OCI-LY3 (cell line): Measurements from ENCODE around the gene MATCAP1.

Source experiments
- EZH2phosphoT487 ChIP-seq: fragments of 200-600 bp; shearing (Covaris generic); IDR thresholded peaks from 2 replicates; pipeline ENCODE4 v1.6.1; 2018; ENCODE audit warnings: antibody characterized with exemption, mixed run types, low read depth
- TF ChIP-seq, protein P1 (sequence below): fragments of 200-600, 300-600 bp; sonication (generic); IDR thresholded peaks from 2 replicates; pipeline ENCODE4 v1.5.1; 2014; ENCODE audit warnings: antibody characterized with exemption, low read length, low read depth

DNA sequence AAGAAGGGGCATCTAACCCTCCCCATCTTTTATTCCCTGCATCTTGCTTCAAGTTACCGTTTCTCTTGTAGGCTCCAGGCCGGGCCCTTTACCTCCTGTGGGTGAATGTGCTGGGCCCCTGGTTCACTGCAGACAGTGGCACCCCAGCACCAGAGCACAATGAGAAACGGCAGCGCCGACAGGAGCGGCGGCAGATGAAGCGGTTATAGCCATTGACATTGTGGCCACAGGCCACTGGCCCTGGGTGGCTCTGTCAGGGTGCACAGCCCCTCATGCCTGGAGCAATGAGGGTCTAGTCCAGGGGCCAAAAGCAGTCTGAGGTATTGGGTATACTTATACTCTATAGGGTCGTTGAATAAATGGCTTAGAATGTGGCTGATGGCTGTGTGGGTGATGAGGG lies 45.1 kb upstream of the MATCAP1 start:
- TF ChIP-seq, protein P1, sequence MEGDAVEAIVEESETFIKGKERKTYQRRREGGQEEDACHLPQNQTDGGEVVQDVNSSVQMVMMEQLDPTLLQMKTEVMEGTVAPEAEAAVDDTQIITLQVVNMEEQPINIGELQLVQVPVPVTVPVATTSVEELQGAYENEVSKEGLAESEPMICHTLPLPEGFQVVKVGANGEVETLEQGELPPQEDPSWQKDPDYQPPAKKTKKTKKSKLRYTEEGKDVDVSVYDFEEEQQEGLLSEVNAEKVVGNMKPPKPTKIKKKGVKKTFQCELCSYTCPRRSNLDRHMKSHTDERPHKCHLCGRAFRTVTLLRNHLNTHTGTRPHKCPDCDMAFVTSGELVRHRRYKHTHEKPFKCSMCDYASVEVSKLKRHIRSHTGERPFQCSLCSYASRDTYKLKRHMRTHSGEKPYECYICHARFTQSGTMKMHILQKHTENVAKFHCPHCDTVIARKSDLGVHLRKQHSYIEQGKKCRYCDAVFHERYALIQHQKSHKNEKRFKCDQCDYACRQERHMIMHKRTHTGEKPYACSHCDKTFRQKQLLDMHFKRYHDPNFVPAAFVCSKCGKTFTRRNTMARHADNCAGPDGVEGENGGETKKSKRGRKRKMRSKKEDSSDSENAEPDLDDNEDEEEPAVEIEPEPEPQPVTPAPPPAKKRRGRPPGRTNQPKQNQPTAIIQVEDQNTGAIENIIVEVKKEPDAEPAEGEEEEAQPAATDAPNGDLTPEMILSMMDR, result no peak
- TF ChIP-seq EZH2phosphoT487, result no peak
